Measurements from ENCODE around the gene SPEM3.
A peak's percentile ranks its signal among the peaks of the same experiment; 100 is the strongest.

The SPEM3 gene

GRCh38 chr17:7428557-7428956 is at the start of gene SPEM3:
Gene SPEM3 (plus strand): TSS chr17:7428857. CDS start chr17:7428903, 46 bp downstream.
- DNase-seq, result no peak

DNA sequence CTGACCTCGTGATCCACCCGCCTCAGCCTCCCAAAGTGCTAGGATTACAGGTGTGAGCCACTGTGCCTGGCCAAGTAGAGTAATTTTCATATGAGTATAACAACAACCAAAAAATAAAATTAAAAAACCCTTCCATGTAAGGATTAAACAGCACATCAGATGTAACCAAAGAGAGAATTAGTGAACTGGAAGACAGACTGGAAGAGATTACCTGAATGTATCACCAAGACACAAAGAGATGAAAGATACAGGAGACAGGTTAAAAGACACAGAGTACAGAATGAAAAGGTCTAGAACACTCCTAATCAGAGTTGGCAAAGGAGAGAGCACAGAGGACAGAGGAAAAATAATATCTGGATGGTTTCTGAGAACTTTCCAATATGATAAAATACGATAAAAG is 49.5 kb upstream of the SPEM3 start:
- no peak for DNase-seq

- peak; percentile 39 for DNase-seq
Observed at GRCh38 chr17:7380321-7380720, 48.3 kb upstream of the SPEM3 start.

GRCh38 chr17:7380855-7381683 is 47.6 kb upstream of the SPEM3 start, which contains the start of gene TNK1:
Gene TNK1 (plus strand): TSS chr17:7381089. CDS start chr17:7382927, 1,838 bp downstream.
- peak; percentile 44 for DNase-seq

GRCh38 chr17:7382901-7383300 is 45.8 kb upstream of the SPEM3 start:
- no peak for DNase-seq

DNA sequence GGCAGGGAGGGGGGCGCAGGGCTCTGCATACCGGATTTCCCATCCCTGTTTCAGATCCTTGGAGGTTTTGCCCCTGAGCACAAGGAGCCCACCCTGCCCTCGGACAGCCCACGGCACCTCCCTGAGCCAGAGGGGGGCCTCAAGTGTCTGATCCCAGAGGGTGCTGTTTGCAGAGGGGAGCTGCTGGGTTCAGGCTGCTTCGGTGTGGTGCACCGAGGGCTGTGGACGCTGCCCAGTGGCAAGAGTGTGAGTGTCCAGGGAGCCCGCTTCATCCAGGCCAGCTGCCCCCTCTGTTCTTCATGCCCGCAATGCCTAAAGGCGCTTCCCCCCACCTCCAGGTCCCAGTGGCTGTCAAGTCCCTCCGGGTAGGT is 45.3 kb upstream of the SPEM3 start:
- no peak for DNase-seq

GRCh38 chr17:7383742-7384488 is 44.7 kb upstream of the SPEM3 start:
- DNase-seq, result peak; percentile 69

- DNase-seq, result no peak
Observed at GRCh38 chr17:7384489-7385081, 44.1 kb upstream of the SPEM3 start.

GRCh38 chr17:7388856-7389255 is 39.8 kb upstream of the SPEM3 start:
- no peak for DNase-seq

DNA sequence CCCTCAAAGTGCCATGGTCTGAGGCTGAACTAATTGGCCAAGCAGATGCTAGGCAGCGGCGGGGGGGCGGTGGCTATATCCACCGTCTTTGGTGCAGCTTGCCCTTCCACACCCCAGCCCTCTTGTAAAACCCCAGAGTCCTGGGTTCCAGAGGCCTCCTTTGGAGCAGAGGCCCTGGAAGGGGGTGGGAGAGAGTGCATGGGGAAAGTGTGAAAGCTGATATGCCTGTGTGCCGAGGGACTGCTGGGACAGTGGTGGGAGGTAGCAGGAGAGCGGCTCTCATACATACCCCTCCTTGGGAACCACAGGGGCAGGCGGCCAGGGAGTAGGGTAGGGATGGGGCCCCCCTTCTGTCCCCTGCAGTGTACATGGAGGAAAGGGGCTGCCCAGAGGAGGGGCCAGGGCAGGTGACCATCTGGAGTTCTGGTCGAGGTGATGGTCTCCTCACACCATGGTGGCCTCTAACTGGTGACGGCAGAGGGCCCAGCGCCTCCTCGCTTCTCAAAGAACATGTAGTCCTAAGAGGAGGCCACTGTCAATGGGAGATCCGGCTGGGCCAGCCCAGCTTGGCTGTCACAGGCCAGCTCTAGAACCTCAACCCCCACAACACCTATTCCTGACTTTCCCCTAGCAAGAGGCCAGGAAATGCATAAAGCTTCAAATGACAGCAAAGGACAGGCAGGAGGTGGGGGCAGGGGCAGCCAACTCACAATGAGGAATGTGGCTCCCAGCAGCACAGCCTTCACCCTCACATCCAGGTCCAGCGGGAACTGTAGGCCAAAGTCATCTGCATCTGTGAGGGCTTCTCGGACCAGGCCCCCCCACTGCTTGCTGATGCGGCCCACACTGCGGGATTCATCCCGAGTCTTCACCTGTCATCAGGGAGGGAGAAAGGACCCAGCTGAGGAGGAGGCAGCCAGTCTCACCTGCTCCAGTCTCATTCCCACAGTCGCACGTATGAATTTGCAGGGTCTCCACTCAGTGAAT is 38.4 kb upstream of the SPEM3 start:
- DNase-seq, result no peak

GRCh38 chr17:7391307-7391706 is 37.4 kb upstream of the SPEM3 start:
- no peak for DNase-seq

- no peak for DNase-seq
Observed at GRCh38 chr17:7392696-7393612, 35.7 kb upstream of the SPEM3 start.

DNA sequence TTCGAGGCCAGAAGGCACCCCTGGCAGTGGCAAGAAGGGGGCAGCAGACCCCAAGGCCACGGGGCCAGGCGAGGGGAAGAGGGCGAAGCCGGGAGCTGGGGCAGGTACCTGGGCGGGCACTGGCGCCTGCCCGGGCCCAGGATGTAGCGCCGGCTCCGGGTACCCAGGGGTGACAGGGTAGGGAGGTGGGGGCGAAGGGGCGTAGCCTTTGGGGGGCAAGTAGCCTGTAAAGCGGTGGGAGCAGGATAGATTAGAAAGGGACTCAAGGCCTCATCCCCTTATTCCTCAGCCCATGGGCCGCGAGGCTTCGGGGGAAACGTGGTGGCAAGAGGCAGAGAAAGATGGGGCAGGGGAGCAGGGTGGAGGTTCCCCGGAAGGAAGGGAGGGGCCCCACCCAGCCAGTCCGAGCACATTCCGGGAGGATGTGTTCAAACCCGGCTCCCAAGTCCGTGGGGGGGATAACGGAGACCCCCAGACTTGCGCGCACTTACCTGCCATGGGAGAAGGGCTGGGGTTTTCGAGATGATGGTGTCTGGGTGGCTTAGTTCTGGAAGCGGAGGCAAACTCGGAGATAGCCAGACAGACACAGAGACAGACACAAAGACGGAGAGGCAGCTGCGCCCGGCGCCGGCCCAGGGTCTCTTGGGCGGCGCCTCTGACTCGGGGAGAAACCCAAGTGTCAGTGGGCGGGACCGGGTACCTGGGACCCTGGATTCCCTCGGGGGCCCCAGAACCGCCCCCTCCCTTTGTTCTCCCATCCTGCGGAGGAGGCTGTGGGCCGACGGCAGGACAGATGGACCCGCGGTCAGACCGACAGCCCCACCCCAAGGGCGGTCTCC is 34.8 kb upstream of the SPEM3 start:
- peak; percentile 81 for DNase-seq

- DNase-seq, result peak; percentile 81
Observed at GRCh38 chr17:7394452-7395191, 34.0 kb upstream of the SPEM3 start, which contains the start of gene PLSCR3. Gene PLSCR3 (minus strand): TSS chr17:7394525. CDS start chr17:7394110, 415 bp downstream.

GRCh38 chr17:7396147-7396546 is 32.5 kb upstream of the SPEM3 start:
- no peak for DNase-seq

DNA sequence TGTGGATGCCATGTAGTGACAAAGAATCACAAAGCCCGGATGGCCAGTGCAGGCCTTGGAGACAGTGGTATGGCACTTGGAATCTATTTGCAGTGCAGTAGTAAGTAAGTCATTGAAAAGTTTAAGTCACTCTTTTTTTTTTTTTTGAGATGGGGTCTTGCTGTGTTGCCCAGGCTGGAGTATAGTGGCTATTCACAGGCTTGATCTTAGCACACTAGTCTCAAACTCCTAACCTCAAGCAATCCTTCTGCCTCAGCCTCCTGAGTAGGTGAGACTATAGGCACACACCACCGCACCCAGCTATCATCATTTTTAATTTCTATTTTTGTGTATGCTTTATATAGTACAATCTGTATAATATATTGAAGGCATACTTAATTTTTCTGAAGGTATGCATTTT is 30.0 kb upstream of the SPEM3 start:
- no peak for DNase-seq

- peak; percentile 61 for DNase-seq
Observed at GRCh38 chr17:7403043-7403726, 25.5 kb upstream of the SPEM3 start.

GRCh38 chr17:7403727-7403976 is 25.0 kb upstream of the SPEM3 start:
- peak; percentile 61 for DNase-seq
